Peyer's patch (tissue), 4 donors: ENCODE data around the gene ZNF728. TPM values are rescaled to one million over a fixed set of nuclear protein-coding genes. Genes with fewer than 3 reads are reported as not detected.
"Not testable (repeated sequence)": the region's sequence is repeated elsewhere in the genome, so short reads cannot be mapped to it uniquely, and the experiment has no call there.

ENCODE experiments used
- DNase-seq, 3 donors: peaks; one replicate each; pipeline ENCODE4 v3.0.0-alpha.2; 2017 to 2019
- H3K27ac ChIP-seq, 4 donors: fragments of 200-600 bp; sonication (generic); one replicate each; pipeline ENCODE4 v1.5.1; 2016 to 2019
- H3K27me3 ChIP-seq, 2 donors: fragments of 200-600 bp; sonication (generic); one replicate each; pipeline ENCODE4 v1.5.1; 2019
- H3K36me3 ChIP-seq, 3 donors: fragments of 200-600 bp; sonication (generic); one replicate each; pipeline ENCODE4 v1.5.1; 2016 to 2019
- H3K4me1 ChIP-seq, 4 donors: fragments of 200-600 bp; sonication (generic); one replicate each; pipeline ENCODE4 v1.5.1; 2016 to 2019
- H3K4me3 ChIP-seq, 4 donors: fragments of 200-600 bp; sonication (generic); 1 replicate in 3 of 4; 2 replicates in 1 of 4; pipeline ENCODE4 v1.5.1; 2016 to 2019; ENCODE audit warnings: mild to moderate bottlenecking in 1 of 4
- H3K9me3 ChIP-seq, 4 donors: fragments of 200-600 bp; sonication (generic); one replicate each; pipeline ENCODE4 v1.5.1; 2016 to 2019; ENCODE audit warnings: mild to moderate bottlenecking in 1 of 4
- POLR2A ChIP-seq, 2 donors: fragments of 450-650 bp; IDR thresholded peaks; one replicate each; pipeline ENCODE4 v1.5.1; 2017; ENCODE audit warnings: antibody characterized with exemption in 2 of 2, mild to moderate bottlenecking in 2 of 2, moderate library complexity in 2 of 2
- total RNA-seq, 4 donors: library from RNA; depleted of rRNA; stranded (reverse); fragments of >200 nt; gene quantifications; one replicate each; pipeline ENCODE4 v1.1.0, GENCODE V29; 2016
- TF ChIP-seq, protein P1 (sequence below), 6 experiments: fragments of 450-650 bp in 4 of 6; fragments of 200-600 bp in 2 of 6; sonication (generic) in 1 of 6; IDR thresholded peaks; one replicate each; pipeline ENCODE4 v1.5.1; 2017 to 2019; ENCODE audit warnings: antibody characterized with exemption in 6 of 6, mild to moderate bottlenecking in 3 of 6, moderate library complexity in 1 of 6

ZNF728 gene
- under 1 TPM in 2 of 4 donors, not detected in 2; 0.57 to 0.67 TPM for total RNA-seq

DNA sequence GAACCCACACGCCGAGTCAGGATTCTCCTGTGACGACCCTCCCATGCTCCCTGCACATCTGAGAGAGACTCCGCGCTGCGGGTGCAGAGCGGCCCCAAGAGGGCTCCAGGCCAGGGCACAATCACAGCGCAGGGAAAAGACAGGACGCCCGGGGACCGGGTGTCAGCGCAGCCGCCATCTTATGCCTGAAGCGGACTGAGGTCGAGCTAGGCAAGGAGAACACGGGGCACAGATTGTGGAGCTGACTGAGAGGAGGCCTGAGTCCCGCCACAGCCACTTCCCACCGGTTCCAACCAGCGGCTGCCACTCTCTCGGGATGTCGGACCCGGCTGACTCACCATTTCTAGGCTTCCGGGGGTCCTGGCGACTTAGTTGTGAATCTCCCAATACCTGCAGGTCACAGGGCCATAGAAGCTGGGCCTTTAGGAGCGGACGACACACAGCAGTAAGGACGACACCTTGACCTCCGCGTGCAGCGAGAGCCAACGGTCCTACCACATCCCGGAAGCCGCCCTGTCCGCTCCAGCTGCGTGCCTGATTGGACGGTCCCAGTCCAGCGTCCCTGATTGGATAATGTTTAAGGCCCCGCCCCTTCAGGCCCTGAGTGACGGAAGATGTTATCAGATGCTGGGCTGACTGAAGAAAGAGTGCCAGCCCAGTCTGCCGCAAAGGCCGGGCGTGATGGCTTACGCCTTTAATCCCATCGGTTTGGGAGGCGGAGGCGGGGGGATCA, at the start of gene ZNF728:
Gene ZNF728, minus strand, starts transcription at position 487 of the 733 bp plus-strand sequence. Its CDS starts 146 bp downstream, at position 341.
- H3K9me3 ChIP-seq: peaks cover 0 to 10% (median 0%) of the 10 kb centered on the region in 4 donors
- no peaks in the 10 kb centered on the region for H3K36me3 ChIP-seq
- H3K4me1 ChIP-seq: no peaks in the 10 kb centered on the region
- H3K27me3 ChIP-seq: no peaks in the 10 kb centered on the region
- H3K27ac ChIP-seq: peak within 1 kb of the TSS in 1 of 4 donors; percentile 53
- no peak for TF ChIP-seq POLR2A (IDR thresholded peaks at IDR 0.05)
- TF ChIP-seq, protein P1, sequence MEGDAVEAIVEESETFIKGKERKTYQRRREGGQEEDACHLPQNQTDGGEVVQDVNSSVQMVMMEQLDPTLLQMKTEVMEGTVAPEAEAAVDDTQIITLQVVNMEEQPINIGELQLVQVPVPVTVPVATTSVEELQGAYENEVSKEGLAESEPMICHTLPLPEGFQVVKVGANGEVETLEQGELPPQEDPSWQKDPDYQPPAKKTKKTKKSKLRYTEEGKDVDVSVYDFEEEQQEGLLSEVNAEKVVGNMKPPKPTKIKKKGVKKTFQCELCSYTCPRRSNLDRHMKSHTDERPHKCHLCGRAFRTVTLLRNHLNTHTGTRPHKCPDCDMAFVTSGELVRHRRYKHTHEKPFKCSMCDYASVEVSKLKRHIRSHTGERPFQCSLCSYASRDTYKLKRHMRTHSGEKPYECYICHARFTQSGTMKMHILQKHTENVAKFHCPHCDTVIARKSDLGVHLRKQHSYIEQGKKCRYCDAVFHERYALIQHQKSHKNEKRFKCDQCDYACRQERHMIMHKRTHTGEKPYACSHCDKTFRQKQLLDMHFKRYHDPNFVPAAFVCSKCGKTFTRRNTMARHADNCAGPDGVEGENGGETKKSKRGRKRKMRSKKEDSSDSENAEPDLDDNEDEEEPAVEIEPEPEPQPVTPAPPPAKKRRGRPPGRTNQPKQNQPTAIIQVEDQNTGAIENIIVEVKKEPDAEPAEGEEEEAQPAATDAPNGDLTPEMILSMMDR (IDR thresholded peaks at IDR 0.05): no peak
- DNase-seq: peak in 2 of 3 donors; percentile 44 to 49
- H3K4me3 ChIP-seq: peak within 1 kb of the TSS in 3 of 4 donors; percentile 15 to 44 (median 21)

DNA sequence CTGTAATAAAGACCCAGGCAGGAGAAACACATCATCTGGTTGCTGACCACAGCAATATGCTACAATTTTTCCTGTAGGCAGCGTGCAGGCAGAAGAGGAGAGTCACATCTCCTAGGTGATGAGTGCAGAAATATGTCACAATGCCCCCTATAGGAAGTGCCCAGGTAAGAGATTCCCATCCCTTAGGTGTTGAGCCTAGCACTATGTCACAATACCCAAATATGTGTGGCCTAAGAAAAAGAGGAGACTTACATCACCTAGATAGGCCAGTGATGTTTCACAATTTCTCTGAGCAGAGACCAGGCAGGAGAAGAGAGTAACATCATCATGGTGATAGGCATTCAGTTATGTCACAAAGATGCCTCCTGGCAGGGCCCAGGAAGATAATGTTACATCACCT, 49.4 kb upstream of the ZNF728 start:
- H3K9me3 ChIP-seq: peaks cover 0 to 4% (median 0%) of the 10 kb centered on the region in 4 donors

DNA sequence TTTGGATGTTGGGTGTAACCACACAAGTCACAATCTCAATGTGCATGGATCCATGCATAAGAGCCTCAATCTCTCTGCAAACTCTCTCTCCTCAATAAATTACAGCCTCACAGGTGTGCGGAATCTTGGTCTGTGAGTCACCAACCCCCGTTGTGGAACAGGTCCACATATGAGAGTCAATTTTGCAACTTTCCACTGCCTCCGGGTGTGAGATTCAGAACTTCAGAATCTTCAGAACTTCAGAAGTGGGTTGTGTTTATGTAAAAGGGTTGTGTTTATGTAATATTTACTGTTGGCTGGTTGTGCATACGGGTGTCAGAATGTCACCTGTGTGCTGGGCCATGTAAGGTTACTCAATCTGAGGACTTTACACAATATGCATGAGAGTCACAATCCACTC, 46.3 kb upstream of the ZNF728 start:
- H3K4me1 ChIP-seq: no peaks in the 10 kb centered on the region
- H3K4me3 ChIP-seq: no peak overlapping the region
- H3K27me3 ChIP-seq: no peaks in the 10 kb centered on the region
- no peak for DNase-seq
- peaks cover 0 to 7% (median 0%) of the 10 kb centered on the region in 4 donors for H3K9me3 ChIP-seq
- TF ChIP-seq, protein P1 (IDR thresholded peaks at IDR 0.05): no peak
- no peak for TF ChIP-seq POLR2A (IDR thresholded peaks at IDR 0.05)
- H3K27ac ChIP-seq: no peak overlapping the region
- no peaks in the 10 kb centered on the region for H3K36me3 ChIP-seq

More for the DNA sequence above, 49.4 kb upstream of the ZNF728 start:
- Histone ChIP-seq H3K36me3 (no peaks in the 10 kb centered on the region), H3K27ac (no peak overlapping the region), H3K27me3 (no peaks in the 10 kb centered on the region), H3K4me3 (no peak overlapping the region), H3K4me1 (no peaks in the 10 kb centered on the region)
- TF ChIP-seq POLR2A (IDR thresholded peaks at IDR 0.05): no peak
- no peak for DNase-seq

DNA sequence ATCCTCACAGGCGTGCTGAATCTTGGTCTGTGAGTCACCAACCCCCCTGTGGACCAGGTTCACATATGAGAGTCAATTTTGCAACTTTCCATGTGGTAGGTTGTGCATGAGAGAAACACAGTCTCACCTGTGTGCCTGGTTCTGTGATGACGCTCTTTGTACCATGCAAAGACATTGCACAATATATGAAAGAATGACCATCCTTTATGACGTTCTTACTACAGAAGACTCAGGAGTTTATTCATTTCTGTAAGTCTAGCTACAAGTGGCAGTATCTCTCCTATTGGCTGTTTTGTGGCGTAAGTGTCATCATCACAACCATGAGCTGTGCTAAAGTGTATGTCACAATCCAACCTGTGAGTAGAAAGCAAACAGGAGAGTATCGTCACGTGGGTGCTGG, 43.8 kb upstream of the ZNF728 start:
- Histone ChIP-seq H3K9me3 (peaks cover 0 to 8% (median 0%) of the 10 kb centered on the region in 4 donors), H3K4me3 (no peak overlapping the region), H3K27ac (no peak overlapping the region), H3K4me1 (no peaks in the 10 kb centered on the region), H3K27me3 (no peaks in the 10 kb centered on the region), H3K36me3 (no peaks in the 10 kb centered on the region)
- TF ChIP-seq, protein P1 (IDR thresholded peaks at IDR 0.05): no peak
- no peak for TF ChIP-seq POLR2A (IDR thresholded peaks at IDR 0.05)
- no peak for DNase-seq

DNA sequence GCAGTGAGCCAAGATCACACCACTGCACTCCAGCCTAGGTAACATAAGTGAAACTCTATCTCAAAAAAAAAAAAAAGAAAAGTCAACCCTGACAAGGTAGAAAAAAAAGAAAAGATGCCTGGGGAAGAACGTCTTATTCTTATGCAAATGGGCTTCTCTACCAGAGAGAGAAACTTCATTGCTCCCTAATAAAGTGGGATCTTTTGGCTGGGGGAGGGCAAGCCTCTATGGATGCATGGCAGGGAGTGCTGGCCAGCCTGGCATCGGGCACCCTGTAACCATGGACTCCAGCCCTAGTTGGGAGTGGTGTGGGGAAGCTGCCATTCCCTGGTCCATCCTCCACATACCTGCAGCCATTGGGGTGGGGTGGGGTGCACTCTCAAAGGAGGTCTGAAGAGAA, 30.7 kb upstream of the ZNF728 start:
- Histone ChIP-seq H3K9me3 (peaks cover 0 to 3% (median 1%) of the 10 kb centered on the region in 4 donors), H3K27ac (no peak overlapping the region), H3K4me3 (no peak overlapping the region), H3K36me3 (no peaks in the 10 kb centered on the region), H3K4me1 (no peaks in the 10 kb centered on the region), H3K27me3 (no peaks in the 10 kb centered on the region)
- TF ChIP-seq POLR2A (IDR thresholded peaks at IDR 0.05): no peak
- TF ChIP-seq, protein P1 (IDR thresholded peaks at IDR 0.05): no peak
- DNase-seq: no peak

DNA sequence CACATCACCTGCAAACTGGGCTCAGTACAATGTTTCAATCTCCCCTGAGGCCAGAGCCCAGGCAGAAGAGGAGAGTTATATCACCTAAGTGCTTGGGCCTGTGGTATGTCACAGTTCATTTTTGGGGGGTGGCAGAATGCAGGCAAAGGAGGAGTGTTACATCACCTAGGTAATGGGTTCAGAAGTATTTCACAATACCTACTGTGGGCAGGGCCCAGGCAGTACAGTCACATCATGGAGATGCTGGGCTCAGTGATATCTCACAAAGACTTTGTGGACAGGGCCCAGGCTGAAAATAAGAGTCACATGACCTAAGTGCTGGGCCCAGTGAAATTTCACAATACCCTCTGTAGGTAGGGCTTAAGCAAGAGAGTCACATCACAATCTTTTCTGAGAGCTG, 12.7 kb upstream of the ZNF728 start:
- Histone ChIP-seq H3K36me3 (no peaks in the 10 kb centered on the region), H3K27ac (no peak overlapping the region), H3K4me1 (no peaks in the 10 kb centered on the region), H3K4me3 (no peak overlapping the region), H3K9me3 (peaks cover 0 to 10% (median 2%) of the 10 kb centered on the region in 4 donors), H3K27me3 (no peaks in the 10 kb centered on the region)
- TF ChIP-seq, protein P1 (IDR thresholded peaks at IDR 0.05): no peak
- TF ChIP-seq POLR2A (IDR thresholded peaks at IDR 0.05): no peak
- no peak for DNase-seq

DNA sequence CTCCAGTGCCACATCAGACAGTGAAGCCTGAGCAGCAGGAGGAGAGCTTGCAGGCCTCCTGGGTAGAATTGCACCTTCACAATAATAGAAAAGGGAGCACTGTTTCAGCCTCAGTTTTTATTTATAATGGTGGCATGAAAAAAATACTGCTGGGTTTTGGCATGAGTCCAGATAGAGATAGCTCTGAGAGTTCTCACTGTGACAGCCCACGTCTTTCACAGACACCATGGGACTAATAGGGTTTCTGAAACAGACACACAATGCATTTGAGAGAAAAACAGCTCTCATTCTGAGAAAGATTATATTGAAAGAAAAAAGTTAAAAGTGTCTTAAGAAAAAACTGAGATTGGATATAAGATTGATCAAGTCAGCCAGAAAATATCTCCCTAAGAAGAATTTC, 8.0 kb downstream of the ZNF728 start:
- H3K9me3 ChIP-seq: peaks cover 0 to 11% (median 2%) of the 10 kb centered on the region in 4 donors
- H3K4me1 ChIP-seq, H3K4me3 ChIP-seq, DNase-seq, H3K36me3 ChIP-seq, H3K27me3 ChIP-seq, H3K27ac ChIP-seq: not testable (repeated sequence)
